ENCODE measurements around the gene KIDINS220. TPM values are rescaled to one million over a fixed set of nuclear protein-coding genes. Genes with fewer than 3 reads are reported as not detected.

The KIDINS220 gene
- total and polyA plus RNA-seq, 2 of the 13 experiments (the other 11 are each of a cell fraction or from before 2014, with no cell fraction given): 25.2 to 32.3 TPM

DNA sequence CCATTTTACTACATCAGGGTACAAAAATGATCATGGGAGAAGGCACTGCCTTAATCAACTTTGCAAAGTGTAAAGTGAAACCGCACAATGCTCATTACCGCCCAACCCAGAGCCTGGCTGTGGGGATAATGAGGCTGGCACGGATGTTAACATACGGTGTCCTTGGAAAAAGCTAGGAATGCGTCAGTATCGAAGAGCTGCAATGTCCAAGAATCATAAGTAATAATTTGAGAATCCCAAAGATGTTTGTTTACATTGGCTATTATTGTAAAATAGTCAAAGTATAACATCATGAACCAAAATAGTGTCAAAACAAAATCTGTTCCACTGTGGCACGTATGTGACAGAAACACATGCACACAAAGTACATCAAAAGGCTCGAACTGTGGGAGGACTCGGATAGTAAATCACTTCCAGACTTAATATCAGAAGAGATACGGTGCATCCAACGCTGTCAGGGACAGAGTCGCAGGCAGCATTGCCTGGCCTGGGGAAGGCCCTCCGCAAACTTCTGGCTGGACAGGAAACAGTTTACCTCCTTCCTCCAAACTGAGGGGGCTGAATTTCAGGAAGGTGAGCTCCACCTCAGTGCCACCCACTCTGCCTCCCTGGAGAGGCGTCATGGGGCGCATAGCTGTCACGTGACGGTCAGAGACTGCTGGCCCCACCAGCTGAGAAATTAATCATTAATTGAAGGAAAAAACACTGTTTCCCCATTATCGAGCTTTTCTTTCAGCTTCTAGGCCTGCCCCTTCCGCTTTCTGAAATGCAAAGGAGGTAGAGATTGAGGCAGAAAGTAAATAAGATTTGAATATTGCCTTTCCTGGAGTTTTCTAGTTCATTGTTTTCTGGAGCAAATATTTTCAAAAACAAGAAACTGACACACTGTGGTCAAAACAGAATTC is 157.3 kb downstream of the KIDINS220 start (continued):
- TF ChIP-seq CBX5 (CRISPR knock-in tag; IDR thresholded peaks at IDR 0.05; ENCODE audit: borderline replicate concordance) (0 out of 2 replicates have a peak, but pooled peaks have one; percentile 75), NCOA1 (CRISPR knock-in tag; IDR thresholded peaks at IDR 0.05) (no peak; the same call in 1 of the 2 replicates), ZNF766 (CRISPR knock-in tag; IDR thresholded peaks at IDR 0.05; ENCODE audit: borderline replicate concordance) (no peak), ZNF30 (CRISPR knock-in tag; IDR thresholded peaks at IDR 0.05) (no peak), SAFB2 (CRISPR knock-in tag; IDR thresholded peaks at IDR 0.05; ENCODE audit: borderline replicate concordance, low read depth) (peak; percentile 74; the same call in 1 of the 2 replicates), POLR2G (IDR thresholded peaks at IDR 0.05; ENCODE audit: low read depth, low read length) (peak; percentile 96), SYNCRIP (IDR thresholded peaks at IDR 0.05; ENCODE audit: insufficient read depth, low read depth, low read length) (no peak), RXRA (CRISPR knock-in tag; IDR thresholded peaks at IDR 0.05) (peak; percentile 63), NAIF1 (CRISPR knock-in tag; IDR thresholded peaks at IDR 0.05; ENCODE audit: borderline replicate concordance) (no peak), ZFP37 (CRISPR knock-in tag; IDR thresholded peaks at IDR 0.05; ENCODE audit: borderline replicate concordance) (peak; percentile 92; the same call in 1 of the 2 replicates)
- TF ChIP-seq, protein P1, sequence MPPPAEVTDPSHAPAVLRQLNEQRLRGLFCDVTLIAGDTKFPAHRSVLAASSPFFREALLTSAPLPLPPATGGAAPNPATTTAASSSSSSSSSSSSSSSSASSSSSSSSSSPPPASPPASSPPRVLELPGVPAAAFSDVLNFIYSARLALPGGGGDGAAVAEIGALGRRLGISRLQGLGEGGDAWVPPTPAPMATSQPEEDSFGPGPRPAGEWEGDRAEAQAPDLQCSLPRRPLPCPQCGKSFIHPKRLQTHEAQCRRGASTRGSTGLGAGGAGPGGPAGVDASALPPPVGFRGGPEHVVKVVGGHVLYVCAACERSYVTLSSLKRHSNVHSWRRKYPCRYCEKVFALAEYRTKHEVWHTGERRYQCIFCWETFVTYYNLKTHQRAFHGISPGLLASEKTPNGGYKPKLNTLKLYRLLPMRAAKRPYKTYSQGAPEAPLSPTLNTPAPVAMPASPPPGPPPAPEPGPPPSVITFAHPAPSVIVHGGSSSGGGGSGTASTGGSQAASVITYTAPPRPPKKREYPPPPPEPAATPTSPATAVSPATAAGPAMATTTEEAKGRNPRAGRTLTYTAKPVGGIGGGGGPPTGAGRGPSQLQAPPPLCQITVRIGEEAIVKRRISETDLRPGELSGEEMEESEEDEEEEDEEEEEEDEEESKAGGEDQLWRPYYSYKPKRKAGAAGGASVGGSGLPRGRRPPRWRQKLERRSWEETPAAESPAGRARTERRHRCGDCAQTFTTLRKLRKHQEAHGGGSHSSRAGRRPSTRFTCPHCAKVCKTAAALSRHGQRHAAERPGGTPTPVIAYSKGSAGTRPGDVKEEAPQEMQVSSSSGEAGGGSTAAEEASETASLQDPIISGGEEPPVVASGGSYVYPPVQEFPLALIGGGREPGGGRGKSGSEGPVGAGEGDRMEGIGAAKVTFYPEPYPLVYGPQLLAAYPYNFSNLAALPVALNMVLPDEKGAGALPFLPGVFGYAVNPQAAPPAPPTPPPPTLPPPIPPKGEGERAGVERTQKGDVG (CRISPR knock-in tag; IDR thresholded peaks at IDR 0.05; ENCODE audit: borderline replicate concordance): no peak; the same call in 1 of the 2 replicates
- TF ChIP-seq, protein P2, sequence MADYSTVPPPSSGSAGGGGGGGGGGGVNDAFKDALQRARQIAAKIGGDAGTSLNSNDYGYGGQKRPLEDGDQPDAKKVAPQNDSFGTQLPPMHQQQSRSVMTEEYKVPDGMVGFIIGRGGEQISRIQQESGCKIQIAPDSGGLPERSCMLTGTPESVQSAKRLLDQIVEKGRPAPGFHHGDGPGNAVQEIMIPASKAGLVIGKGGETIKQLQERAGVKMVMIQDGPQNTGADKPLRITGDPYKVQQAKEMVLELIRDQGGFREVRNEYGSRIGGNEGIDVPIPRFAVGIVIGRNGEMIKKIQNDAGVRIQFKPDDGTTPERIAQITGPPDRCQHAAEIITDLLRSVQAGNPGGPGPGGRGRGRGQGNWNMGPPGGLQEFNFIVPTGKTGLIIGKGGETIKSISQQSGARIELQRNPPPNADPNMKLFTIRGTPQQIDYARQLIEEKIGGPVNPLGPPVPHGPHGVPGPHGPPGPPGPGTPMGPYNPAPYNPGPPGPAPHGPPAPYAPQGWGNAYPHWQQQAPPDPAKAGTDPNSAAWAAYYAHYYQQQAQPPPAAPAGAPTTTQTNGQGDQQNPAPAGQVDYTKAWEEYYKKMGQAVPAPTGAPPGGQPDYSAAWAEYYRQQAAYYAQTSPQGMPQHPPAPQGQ (CRISPR knock-in tag; IDR thresholded peaks at IDR 0.05; ENCODE audit: borderline replicate concordance): 0 out of 2 replicates have a peak, but pooled peaks have one; percentile 60
- TF ChIP-seq, protein P3, sequence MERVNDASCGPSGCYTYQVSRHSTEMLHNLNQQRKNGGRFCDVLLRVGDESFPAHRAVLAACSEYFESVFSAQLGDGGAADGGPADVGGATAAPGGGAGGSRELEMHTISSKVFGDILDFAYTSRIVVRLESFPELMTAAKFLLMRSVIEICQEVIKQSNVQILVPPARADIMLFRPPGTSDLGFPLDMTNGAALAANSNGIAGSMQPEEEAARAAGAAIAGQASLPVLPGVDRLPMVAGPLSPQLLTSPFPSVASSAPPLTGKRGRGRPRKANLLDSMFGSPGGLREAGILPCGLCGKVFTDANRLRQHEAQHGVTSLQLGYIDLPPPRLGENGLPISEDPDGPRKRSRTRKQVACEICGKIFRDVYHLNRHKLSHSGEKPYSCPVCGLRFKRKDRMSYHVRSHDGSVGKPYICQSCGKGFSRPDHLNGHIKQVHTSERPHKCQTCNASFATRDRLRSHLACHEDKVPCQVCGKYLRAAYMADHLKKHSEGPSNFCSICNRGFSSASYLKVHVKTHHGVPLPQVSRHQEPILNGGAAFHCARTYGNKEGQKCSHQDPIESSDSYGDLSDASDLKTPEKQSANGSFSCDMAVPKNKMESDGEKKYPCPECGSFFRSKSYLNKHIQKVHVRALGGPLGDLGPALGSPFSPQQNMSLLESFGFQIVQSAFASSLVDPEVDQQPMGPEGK (CRISPR knock-in tag; IDR thresholded peaks at IDR 0.05): peak; percentile 96
- TF ChIP-seq, protein P4, sequence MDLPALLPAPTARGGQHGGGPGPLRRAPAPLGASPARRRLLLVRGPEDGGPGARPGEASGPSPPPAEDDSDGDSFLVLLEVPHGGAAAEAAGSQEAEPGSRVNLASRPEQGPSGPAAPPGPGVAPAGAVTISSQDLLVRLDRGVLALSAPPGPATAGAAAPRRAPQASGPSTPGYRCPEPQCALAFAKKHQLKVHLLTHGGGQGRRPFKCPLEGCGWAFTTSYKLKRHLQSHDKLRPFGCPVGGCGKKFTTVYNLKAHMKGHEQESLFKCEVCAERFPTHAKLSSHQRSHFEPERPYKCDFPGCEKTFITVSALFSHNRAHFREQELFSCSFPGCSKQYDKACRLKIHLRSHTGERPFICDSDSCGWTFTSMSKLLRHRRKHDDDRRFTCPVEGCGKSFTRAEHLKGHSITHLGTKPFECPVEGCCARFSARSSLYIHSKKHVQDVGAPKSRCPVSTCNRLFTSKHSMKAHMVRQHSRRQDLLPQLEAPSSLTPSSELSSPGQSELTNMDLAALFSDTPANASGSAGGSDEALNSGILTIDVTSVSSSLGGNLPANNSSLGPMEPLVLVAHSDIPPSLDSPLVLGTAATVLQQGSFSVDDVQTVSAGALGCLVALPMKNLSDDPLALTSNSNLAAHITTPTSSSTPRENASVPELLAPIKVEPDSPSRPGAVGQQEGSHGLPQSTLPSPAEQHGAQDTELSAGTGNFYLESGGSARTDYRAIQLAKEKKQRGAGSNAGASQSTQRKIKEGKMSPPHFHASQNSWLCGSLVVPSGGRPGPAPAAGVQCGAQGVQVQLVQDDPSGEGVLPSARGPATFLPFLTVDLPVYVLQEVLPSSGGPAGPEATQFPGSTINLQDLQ (CRISPR knock-in tag; IDR thresholded peaks at IDR 0.05): no peak; the same call in 1 of the 2 replicates
- TF ChIP-seq, protein P5, sequence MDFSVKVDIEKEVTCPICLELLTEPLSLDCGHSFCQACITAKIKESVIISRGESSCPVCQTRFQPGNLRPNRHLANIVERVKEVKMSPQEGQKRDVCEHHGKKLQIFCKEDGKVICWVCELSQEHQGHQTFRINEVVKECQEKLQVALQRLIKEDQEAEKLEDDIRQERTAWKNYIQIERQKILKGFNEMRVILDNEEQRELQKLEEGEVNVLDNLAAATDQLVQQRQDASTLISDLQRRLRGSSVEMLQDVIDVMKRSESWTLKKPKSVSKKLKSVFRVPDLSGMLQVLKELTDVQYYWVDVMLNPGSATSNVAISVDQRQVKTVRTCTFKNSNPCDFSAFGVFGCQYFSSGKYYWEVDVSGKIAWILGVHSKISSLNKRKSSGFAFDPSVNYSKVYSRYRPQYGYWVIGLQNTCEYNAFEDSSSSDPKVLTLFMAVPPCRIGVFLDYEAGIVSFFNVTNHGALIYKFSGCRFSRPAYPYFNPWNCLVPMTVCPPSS (IDR thresholded peaks at IDR 0.05): no peak

Data from HepG2 (cell line).